ENCODE data around the gene AKR1C1.
"Not testable (repeated sequence)": the region's sequence is repeated elsewhere in the genome, so short reads cannot be mapped to it uniquely, and the experiment has no call there.

AKR1C1 gene

DNA sequence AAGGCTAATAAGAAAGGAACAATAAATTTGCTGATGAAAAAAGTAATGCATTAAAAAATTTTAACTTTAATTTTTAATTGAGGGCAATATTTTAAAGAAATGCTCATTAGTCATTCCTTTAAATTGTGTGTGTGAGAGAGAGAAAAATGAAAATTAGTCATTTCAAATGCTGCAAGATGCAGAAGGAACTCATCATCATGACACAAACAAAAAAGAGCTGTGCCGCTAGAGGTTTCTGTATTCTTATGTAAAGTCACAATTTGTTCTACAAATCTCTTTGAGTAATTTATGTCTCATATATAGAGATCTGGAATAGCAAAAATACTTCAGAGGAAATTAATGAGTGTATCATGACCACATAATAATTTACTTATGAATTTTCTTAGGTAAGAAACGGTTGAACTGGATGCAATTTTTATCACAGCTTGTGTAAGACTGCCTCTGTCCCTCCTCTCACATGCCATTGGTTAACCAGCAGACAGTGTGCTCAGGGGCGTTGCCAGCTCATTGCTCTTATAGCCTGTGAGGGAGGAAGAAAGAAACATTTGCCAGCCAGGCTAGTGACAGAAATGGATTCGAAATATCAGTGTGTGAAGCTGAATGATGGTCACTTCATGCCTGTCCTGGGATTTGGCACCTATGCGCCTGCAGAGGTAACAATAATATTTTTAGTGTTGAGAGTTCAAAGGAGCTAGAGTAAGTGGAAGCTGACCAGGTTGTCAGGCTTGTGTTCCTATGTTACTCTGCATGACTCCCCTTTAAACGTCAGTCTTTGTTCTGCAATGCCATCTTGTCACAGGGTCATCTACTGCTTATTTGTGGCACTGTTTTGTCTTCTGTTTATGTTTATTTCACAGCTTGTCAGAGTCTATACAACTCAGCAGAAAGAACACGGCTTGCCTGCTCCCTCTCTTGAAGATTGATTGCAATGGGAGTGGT, at the start of gene AKR1C1:
AKR1C1 (plus strand) TSS at position 540 of the 939 bp plus-strand sequence; CDS start at position 570, 30 bp downstream.
- DNase-seq = not testable (repeated sequence)

DNA sequence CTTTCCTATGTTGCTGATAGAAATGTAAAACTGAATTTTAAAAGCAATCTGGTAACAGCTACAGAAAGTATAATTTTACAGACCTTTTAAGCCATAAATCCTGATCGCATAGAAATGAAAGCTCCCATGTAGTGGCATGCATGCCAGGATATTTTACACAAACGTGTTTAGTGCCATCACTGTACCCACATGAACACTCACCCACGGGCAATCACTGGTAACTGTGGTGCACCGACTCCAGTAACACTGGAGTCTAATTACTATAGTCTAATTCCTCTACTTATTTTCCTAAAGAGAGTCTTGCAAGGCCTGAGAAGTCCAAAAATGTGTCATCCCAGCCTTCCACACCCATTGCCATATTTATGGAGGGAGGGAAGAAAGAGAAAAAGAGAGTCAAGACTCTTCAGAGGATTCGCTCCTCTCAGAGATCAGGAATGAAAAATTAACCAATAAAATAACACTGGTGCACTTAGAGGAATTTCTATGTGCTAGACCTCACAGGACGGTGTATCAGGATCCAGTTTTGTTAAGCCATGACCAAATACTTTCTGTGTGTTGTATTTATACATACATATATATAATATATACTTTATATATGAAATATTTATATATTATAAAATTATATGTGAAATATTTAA, 48.9 kb upstream of the AKR1C1 start:
- DNase-seq = no peak

DNA sequence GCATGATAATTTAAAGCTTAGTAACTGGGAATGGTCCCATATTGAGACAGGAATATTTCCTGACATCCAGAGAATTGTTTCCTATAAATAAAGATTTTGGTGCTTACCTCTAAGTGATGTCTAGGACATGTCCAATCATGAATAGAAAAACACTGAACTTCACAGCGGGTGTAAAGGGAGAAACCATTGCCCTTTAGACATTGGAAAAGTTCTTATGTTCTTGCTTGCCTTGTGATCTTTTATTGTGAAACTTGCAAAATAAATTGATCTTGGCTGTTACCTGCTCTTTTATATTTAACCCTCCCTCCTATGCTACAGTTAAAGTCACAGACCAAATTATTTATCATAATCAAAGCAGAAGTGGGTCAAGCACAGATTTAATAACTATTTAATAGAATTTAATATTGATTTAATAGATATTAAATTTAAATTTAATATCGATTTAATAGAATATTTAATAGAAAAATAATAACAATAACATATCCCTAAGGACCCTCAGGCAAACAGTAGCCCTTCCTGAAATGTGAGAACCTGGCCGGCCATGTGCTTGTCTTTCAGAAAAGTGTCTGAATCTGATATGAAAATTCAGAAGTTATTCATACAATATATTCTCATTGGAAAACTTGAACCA, 47.0 kb upstream of the AKR1C1 start:
- DNase-seq = no peak

DNA sequence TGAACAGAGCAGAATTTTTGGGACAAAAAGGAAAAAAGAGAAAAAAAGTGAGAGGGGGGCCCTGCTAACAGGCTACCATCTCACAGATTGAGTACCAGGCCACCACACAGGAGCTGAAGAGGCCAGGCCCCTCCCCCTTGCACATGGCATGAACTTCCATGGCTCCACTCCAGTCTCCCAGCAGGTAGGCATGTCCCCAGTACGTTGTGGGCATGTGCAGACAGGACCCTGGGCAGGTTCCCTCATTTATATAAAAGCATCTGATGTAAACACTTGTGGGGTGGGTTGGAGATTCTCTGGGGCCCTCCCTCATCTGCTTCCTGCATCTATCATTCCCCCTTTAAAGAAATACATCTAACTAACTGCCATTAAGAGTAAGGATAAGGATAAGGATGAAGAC, 45.0 kb upstream of the AKR1C1 start:
- DNase-seq = no peak

DNA sequence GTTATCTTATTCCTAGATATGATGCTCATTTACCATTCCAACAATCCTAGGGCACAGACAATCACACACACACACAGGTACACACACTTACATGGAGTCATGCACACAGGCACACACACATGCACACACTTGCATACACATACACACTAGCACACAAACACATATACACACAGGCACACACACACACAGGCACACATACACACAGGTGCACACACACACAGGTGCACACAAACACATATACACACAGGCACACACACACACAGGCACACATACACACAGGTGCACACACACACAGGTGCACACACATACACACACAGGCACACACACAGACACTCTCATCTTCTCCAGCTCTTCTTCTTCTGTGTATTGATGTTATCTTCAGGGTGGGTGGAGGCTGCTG, 38.7 kb upstream of the AKR1C1 start:
- not testable (repeated sequence) for DNase-seq

DNA sequence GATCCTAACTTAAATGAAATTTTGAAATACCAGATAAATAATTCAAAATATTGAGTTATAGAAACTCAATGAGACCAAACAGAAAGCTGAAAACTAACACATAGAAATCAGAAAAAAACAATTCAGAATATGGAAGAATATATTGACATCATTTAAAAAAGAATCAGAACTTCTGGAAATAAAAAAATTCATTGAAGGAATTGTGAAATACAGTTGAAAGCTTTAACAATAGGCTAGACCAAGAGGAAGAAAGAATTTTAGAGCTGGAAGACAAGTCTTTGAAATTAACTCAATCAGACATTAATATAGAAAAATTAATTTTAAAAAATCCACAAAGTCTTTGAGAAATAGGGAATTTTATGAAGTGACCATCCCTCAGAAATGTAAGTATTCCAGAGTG, 36.8 kb upstream of the AKR1C1 start:
- DNase-seq = no peak

DNA sequence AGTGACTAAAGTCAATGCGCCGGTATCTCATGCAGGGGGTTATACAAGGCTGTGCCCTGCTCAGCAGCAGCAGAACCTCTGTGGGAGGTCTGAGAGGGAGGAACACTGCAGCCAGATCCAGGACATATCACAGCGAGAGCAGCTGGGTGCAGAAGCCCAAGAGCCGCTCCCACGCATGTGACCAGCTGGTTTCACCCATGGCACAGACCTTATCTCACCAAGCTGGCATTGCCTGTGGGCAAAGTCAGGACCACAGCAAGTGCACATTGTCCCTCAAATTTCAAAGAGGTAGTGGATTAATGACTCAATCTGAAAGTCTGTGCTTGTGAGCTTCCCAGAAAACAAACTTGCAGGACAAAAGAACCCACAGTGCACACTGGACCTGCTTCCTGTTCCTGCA, 31.6 kb upstream of the AKR1C1 start:
- DNase-seq = no peak

DNA sequence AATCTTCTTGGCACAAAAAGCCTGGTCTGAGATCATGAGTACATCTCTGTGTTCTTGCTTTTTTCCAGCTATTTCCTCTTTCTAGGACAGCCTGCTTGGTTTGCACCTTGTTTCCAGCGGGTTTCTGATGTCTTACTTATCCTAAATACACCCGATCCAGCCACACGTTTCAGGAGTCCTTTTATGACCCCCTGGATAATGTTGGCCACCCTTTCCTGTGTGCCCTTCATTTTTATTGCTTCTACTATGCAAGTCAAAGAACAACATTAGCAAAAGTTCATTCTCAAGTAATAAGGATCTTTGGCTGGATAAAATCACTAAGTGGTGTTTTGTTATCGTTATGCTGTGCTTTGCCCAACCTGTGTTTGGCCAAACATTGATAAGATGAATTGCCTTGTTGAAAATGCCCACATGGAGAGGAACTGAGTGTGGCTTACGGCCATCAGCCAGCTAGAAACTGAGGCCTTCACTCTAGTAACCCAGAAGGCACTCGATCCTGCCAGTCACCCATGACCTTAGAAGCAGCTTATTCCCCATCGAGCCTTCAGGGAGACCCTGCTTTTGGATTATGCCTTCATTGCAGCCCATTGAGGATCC, 28.7 kb upstream of the AKR1C1 start:
- no peak for DNase-seq

DNA sequence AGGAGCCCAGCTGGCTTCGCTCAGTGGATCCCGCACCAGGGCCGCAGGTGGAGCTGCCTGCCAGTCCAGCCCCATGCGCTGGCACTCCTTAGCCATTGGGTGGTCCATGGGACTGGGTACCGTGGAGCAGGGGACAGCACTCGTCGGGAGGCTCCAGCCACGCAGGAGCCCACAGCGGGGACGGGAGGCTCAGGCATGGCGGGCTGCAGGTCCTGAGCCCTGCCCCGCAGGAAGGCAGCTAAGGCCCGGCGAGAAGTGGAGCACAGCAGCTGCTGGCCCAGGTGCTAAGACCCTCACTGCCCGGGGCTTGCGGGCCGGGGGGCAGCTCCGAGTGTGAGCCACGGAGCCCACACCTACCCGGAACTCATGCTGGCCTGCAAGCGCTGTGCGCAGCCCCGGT, 25.9 kb upstream of the AKR1C1 start:
- no peak for DNase-seq

DNA sequence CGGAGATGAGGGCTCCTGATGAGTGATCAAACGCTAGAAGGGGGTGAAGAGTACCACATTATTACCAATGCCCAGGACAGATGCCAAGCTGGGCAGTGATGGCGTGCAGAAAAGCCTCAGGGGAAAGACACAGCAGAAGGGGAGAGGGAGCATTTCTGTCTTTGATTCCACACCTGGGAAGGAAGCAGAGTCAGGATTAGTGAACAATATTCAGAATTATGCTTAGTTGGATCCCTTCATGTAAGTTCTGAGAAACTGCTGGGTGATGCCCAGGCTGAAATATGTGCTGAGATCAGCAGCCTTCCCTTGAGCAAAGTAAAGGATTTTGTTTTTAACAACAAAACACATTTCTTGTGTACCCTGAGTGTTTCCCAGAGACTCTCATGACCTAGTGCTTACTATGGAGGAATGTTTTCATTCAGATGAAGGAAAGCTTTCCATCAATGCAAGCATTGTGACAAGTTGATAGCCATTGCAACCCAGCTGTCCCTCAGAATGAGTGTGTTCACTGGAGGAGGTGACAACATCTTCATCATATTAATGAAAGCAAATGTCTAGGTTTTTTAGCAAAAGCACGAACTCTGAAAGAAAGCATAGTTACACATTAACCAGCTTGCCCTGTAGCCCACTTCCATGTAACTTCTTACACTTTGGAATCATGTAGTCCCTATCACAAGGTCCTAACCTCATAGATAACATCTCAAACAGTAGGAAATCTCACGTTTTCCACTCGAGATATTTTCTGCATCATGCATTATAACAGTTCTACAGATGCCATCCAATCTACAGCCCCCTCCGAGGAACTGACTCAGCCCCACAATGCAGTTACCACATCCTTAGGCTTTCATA, 23.8 kb upstream of the AKR1C1 start:
- DNase-seq = no peak

DNA sequence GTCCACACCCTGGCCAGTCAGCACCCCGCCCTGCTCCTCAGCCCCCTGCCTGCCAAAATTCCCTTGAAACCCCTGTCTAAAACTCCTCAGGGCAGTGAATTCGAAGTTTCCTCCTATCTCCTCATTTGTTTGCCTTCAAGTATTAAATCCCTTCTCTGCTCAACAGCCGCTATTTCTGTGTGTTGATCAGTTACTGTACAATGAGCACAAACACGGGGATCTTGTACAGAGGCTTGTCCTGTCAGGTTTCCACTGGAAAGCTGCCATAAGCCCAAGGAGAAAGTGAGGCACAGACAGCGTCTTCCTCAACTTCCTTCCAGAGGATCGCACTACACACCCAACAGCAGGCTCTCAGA, 23.2 kb upstream of the AKR1C1 start:
- not testable (repeated sequence) for DNase-seq

DNA sequence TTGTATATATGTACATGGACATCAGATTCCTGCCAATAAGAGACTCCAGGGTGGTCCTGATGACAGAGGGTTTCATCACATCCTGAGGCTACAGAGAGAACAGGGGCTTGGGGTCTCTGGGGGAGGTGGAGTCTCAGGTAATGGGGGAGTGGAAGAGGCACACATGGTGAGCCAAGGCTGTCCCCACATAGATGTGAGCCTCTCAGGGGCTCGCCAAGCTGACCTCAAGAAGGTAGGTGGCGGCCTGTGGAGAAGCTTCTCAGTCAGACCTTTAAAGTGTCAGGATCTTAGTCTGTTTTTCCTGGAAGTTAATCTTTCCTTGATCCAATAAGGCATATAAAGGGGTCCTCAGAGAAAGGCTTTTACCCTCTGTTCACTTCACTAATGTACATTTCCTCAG, 22.3 kb upstream of the AKR1C1 start:
- DNase-seq = not testable (repeated sequence)

DNA sequence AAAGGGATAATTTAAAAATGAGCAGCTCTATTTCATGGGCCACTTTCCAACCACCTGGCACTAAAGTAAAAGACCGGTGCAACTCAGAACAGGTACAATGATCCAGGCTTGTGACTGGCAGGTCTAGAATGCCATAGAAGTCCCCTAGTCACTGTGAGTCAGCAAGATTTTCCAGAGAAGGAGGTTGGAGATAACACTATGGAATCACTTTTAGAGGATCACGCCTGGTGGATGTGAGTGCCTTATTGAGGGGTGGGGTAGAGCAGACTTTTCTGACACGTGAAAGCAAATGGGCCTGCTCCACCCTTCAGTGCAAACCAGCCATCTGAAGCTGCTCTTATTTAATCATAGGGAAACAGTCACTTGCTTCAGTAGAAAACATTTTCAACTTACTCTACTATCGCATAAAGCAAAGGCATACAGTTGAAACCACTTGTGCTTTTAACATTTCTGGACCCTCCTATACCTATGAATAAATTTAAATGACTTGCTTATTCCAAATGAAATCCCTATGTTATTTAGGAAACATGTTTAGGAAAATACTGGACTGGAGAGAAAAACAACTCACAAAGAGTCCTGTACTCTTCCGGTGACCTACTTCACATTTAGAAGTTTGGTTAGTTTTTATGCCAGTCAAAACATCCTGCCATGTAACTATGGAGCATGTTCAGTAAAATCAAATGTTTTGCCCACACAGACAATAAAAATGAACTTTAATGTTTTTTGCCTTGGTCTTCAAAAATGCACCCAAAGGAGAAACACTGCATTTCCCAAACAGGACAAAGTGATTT, 21.5 kb upstream of the AKR1C1 start:
- no peak for DNase-seq

DNA sequence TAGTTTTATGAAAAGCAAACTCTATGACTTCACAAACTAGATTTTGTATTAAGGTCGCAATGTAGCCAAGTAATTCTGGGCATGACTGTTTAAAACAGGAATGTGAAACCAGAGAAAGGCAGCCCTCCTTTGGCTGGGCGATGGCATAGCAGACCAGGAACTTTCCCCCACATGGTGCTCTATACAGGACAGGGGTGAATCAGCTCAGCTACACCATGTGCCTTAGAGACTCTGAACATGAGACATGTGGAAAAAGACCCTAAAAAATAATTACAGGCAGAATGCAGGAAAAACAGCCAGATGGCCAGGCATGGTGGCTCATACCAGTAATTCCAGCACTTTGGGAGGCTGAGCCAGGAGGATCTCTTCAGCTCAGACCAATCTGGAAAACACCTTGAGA, 20.3 kb upstream of the AKR1C1 start:
- not testable (repeated sequence) for DNase-seq

DNA sequence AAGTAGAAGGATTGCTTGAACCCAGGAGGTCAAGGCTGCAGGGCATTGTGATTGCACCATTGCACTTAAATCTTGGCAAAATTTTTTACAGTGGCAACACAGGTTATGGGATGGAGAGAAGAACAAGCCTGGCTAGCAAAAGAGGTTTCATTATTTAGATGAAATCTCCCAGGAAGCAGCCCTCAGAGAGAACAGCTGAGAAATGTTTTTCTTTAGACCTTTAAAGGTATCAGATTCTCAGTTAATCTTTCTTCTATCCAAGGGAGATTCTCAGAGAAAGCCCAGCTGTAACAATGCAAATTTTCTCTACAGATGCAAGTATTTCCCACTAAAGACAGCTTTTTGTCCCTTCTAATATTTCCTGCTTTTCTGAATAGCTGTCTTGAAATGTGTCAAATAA, 19.8 kb upstream of the AKR1C1 start:
- DNase-seq = not testable (repeated sequence)

DNA sequence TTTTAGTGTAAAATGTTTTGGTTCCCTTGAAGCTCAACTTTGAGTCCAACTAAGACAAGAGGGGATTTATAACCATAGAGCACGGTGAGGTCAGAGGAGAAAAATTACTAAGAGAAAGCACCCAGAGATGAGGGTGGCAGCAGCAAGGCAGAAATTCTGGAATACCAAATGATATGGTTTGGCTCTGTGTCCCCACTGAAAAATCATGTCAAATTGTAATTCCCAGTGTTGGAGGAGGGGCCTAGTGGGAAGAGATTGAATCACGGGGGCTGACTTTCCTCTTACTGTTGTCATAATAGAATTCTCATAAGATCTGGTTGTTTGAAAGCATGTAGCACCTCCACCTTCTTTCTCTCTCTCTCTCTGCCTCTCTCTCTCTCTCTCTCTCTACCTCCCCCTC, 19.4 kb upstream of the AKR1C1 start:
- DNase-seq = no peak

DNA sequence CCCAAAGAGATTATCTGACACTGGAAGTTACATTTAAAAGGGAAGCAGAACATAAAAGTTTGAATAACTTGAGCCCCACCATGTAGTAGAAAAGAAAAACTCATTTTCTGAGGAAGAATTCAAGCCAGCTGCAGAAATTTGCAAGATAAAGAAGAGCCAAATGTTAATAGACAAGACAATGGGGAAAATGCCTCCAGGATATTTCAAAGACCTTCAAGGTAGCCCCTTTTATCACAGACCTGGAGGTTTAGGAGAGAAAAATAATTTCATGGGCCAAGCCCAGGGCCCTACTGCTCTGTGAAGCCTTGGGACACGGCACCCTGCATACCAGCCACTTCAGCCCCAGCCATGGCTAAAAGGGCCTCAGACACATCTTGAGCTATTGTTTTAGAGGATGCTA, 18.4 kb upstream of the AKR1C1 start:
- no peak for DNase-seq

DNA sequence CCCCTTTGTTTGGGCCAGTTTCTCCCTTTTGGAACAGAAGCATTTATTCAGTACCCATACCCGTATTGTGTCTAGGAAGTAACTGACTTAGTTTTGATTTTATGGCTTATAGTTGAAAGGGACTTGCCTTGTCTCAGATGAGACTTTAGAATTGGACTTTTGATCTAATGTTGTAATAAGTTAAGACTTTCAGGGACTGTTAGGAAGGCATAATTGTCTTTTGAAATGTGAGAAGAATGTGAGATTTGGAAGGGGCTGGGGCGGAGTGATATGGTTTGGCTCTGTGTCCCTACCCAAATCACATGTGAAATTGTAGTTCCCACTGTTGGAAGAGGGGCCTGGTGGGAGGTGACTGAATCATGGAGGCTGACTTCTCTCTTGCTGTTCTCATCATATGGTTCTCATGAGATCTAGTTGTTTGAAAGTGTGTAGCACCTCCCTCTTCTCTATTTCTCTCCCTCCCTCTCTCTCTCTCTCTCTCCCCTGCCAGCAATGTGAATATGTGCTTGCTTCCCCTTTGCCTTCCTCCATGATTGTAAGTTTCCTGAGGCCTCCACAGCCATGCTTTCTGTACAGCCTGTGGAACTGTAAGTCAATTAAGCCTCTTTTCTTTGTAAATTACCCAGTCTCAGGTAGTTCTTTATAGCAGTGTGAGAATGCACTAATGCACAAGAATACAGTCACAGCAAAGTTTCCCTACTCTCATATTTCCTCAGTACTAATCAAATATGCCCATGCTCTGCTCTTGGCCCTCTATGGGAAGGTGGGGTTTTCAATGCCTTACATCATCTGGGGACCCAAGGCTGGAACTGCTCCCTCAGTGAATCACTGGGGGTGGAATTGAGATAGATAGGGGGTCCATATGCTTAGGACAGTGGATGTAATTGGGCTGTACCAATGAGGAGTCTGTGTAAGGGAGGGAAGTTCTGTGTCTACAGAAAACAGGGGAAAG, 17.2 kb upstream of the AKR1C1 start:
- DNase-seq = no peak

DNA sequence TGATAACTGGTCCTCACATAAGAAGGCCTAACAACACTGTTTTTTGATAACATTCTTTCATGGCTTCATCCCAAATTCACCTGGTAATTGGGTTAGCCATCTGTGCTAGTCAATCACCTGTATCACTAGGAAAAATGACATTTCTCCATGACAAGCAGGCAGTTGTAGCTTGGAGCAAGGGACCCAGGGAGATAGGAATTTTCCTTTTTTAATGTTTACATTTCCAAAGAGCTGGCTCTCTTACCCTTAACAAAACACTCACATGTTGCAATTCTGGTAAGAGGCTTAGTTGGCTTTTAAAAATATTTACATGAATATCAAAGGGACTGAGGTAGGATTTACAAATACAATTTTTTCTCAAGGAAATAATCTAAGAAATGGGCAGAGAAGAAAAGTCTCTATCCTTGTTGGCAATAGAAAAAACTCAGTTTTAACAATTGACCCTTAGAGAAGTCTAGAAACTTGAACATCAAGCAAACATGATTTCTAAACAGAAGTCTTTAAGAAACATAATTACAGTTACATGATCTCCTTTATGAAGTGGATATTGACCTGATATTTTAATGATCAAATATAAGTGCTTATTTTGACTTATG, 16.1 kb upstream of the AKR1C1 start:
- no peak for DNase-seq
